ENCODE measurements around the gene JARID2.
A peak's percentile ranks its signal among the peaks of the same experiment; 100 is the strongest.

Gene JARID2

GRCh38 chr6:15382712-15383111, 136.8 kb downstream of the JARID2 start:
- no peak for DNase-seq

DNA sequence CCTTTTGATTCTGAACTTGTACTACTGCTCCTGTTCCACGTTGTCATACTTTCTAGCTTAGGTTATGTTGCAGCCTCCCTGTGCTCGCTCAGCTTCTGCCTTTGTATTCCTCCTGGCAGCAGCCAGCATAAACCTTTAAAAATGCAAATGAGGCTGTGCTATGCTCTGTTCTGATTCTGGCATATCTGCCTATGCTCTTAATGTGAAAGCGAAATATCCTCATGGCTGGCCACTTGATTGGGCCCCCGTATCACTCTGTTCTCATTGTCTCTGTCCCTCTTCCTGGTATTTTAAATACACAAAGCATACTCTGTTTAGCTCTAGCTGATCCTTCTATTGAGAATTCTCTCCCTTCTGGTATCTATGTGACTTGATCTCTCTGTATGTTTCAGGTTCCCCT, 139.0 kb downstream of the JARID2 start:
- DNase-seq = no peak

DNA sequence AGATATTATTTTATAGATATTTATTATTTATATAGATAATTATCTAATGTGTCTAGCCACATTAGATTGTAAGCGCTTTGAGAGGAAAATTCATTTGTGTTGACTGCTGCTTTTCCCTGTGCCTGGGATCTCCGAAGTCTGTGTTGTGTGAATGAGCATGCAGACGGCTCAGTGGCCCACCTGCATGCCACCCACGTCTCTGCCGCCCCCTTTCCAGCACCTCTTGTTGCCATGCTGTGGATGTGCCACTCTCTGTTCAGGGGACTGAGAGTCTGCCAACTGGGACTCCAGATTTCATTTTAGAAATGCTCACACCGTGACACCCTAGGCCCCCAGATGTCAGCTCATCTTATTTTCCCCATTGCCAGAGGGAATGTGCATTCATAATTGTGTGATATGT, 139.7 kb downstream of the JARID2 start:
- no peak for DNase-seq

DNA sequence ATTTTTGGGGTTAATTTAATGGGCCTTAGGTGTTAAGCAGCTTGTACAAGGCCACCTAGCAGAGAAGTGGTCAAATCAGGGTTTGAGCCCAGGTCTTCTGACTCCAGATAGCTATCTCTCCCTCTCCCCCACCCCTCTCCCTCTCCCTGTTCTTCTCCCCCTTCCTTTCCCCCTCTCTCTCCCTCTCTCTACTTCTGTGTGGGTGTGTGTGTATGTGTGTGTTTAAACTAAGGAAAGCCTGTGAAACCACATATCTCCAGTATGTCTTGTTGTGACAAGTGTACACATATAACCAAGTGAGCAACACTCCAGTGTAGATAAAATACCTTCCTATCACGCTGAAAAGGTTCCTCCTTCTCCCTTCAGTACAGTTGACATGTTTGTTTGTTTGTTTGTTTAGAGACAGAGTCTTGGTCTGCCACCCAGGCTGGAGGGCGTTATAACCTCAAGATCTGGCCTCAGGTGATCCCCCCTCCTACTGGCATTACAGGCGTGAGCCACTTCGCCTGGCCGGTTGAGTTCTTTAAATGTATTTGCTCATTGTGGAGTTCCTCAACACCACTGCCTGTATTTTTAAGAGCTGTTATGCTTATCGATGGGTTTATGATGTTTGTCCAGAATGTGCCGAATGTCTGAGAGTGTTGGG, 140.4 kb downstream of the JARID2 start:
- DNase-seq = no peak

DNA sequence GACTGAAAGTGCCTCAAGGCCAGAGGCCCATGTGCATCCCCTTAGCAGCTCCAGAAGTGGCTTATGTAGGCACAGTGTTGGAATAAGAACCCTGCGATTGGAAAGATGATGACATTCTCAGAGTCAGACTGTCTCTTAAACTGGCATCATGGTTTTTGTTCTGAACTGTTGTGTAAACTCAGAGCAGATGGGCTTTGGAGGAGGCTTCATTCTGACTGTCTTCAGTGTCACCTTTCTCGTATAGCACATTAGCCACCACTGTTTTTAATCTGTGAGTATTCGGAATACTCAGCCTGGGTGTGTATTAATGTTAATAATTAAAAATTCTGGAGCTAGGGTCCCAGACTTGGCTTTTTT, 140.9 kb downstream of the JARID2 start:
- DNase-seq = no peak

- DNase-seq = no peak
These were observed 141.2 kb downstream of the JARID2 start for GRCh38 chr6:15387118-15387517.

- no peak for DNase-seq
These were observed 143.4 kb downstream of the JARID2 start for GRCh38 chr6:15389084-15389764.

- DNase-seq = no peak
These were observed 144.2 kb downstream of the JARID2 start for GRCh38 chr6:15389765-15390723.

- no peak for DNase-seq
These were observed 145.6 kb downstream of the JARID2 start for GRCh38 chr6:15391500-15391899.

DNA sequence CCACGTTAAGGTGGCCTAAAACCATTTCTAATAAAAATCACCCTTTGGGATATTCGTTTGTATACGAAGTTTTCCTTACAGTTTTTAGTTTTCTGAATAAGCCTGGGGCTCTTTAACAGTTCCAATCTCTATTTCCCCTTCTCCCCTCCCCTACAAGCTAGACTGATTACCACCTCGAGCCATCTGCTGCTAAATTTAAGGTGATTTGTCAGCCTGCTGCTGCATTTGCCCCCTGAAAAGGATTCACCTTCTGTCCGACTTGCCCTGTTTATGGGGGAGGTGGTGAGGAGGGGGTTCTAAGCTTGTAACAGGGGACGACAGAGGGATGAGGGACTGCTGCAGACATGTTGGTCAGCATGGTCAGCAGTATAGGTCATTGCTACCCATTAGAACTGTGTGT, 146.3 kb downstream of the JARID2 start:
- no peak for DNase-seq

- DNase-seq = no peak
These were observed 147.7 kb downstream of the JARID2 start for GRCh38 chr6:15393605-15394004.

- no peak for DNase-seq
These were observed 149.2 kb downstream of the JARID2 start for GRCh38 chr6:15395087-15395486.

GRCh38 chr6:15396808-15397207, 150.9 kb downstream of the JARID2 start:
- no peak for DNase-seq

GRCh38 chr6:15398633-15399275, 152.9 kb downstream of the JARID2 start:
- DNase-seq = no peak

- DNase-seq = no peak
These were observed 154.0 kb downstream of the JARID2 start for GRCh38 chr6:15399641-15400470.

DNA sequence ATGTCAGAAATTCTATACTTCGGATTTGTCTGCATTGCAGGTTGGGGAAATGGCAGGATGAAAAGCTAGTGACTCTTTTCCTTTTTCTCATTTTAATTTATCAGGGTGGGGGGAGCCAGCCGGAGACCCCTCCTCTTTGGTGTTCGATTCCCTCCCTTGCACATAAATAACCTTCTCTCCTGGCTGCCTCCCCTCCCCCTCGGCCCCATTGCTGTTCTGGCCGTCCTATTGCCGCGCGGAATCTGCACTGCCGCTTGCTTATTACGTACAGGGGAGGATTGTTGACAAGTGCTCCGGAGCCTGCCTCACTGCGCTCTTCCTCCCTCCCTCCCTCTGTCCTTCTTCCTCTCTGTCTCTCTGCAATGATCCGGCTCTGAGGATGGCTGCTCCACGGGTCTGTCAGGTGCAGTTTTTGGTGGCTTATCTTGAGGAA, 154.7 kb downstream of the JARID2 start:
- peak; percentile 14 for DNase-seq

- no peak for DNase-seq
These were observed 155.3 kb downstream of the JARID2 start for GRCh38 chr6:15401120-15401519.

- no peak for DNase-seq
These were observed 155.9 kb downstream of the JARID2 start for GRCh38 chr6:15401769-15402250.

- no peak for DNase-seq
These were observed 156.7 kb downstream of the JARID2 start for GRCh38 chr6:15402406-15403045.

DNA sequence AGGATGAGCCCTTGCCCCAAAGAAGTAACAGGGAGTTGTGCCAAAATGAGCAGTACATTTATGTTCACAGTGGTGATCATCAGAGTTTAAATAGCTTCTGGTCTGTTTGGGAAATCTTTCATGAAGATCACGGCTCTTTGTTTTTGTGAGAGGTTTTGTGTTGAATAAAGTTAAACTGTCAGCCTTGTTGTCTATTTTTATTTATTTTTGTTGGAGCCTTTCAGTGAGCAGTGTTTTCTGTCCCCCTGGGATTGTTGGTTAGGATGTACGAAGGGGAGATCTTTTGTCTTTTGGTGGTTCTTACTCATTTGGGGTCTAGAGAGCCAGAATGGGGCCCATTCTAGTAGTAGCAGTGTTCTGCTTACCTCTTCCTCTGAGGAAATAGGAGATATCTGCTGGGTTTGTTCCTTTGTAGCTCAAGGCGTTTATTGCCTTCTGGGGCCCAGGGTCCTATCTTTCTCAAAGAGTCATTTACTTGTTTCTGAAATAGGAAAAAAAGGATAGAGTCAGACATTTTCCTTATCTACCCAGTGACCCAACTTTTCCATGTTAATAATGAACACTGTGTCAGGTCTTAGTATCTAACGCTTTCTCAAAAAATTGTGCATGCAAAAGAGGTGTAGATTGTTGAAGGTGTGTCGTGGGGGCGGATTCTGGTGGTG, 157.4 kb downstream of the JARID2 start:
- no peak for DNase-seq

- DNase-seq = no peak
These were observed 158.8 kb downstream of the JARID2 start for GRCh38 chr6:15404685-15404980.
